ENCODE measurements around the gene RHBG. TPM values are rescaled to one million over a fixed set of nuclear protein-coding genes. Genes with fewer than 3 reads are reported as not detected.
"Not testable (repeated sequence)": the region's sequence is repeated elsewhere in the genome, so short reads cannot be mapped to it uniquely, and the experiment has no call there.

RHBG gene
- total RNA-seq, 1 donor from 2014 or later: not detected

GRCh38 chr1:156346636-156347035 lies 22.4 kb upstream of the RHBG start:
- Mint-ChIP-seq H3K27me3 (ENCODE audit: low read depth) (peaks cover 26% of the 10 kb centered on the region), H3K4me1 (ENCODE audit: low read depth) (peaks cover 4% of the 10 kb centered on the region), H3K27ac (no peak overlapping the region), H3K9me3 (no peaks in the 10 kb centered on the region), H3K4me3 (ENCODE audit: low read depth) (no peak overlapping the region), H3K36me3 (ENCODE audit: low read depth) (no peaks in the 10 kb centered on the region)
- intact Hi-C loops (cut with micrococcal nuclease): no loop called here
- DNase-seq (ENCODE audit: low spot score): no peak

DNA sequence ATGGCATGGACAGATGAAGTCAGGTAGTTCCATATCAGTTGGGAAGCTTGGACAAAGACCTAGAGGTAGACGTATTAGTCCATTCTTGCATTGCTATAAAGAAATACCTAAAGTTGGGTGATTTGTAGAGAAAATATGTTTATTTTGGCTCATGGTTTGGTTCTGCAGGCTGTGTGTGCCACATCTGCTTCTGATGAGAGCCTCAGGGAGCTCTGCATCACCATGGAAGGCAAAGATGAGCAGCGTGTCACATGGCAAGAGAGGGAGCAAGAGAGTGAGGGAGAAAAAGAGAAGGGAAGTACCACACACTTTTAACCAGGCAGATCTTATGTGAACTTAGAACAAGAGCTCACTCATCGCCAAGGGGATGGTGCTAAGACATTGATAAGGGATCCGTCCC lies 21.7 kb upstream of the RHBG start:
- intact Hi-C loops (cut with micrococcal nuclease): no loop called here
- H3K9me3 Mint-ChIP-seq: no peaks in the 10 kb centered on the region
- H3K4me3 Mint-ChIP-seq (ENCODE audit: low read depth): no peak overlapping the region
- H3K36me3 Mint-ChIP-seq (ENCODE audit: low read depth): no peaks in the 10 kb centered on the region
- peaks cover 26% of the 10 kb centered on the region for H3K27me3 Mint-ChIP-seq (ENCODE audit: low read depth)
- peaks cover 4% of the 10 kb centered on the region for H3K4me1 Mint-ChIP-seq (ENCODE audit: low read depth)
- no peak for DNase-seq (ENCODE audit: low spot score)
- H3K27ac Mint-ChIP-seq: no peak overlapping the region

- H3K27ac Mint-ChIP-seq; DNase-seq (ENCODE audit: low spot score); intact Hi-C loops (cut with micrococcal nuclease); H3K4me3 Mint-ChIP-seq (ENCODE audit: low read depth); H3K9me3 Mint-ChIP-seq; H3K4me1 Mint-ChIP-seq (ENCODE audit: low read depth); H3K36me3 Mint-ChIP-seq (ENCODE audit: low read depth): not testable (repeated sequence)
- H3K27me3 Mint-ChIP-seq (ENCODE audit: low read depth): peaks cover 28% of the 10 kb centered on the region
These were observed 16.5 kb upstream of the RHBG start for GRCh38 chr1:156352481-156352880.

- Mint-ChIP-seq H3K27ac (no peak overlapping the region), H3K27me3 (ENCODE audit: low read depth) (peaks cover 46% of the 10 kb centered on the region), H3K4me1 (ENCODE audit: low read depth) (peaks cover 4% of the 10 kb centered on the region), H3K4me3 (ENCODE audit: low read depth) (no peak overlapping the region), H3K36me3 (ENCODE audit: low read depth) (no peaks in the 10 kb centered on the region), H3K9me3 (no peaks in the 10 kb centered on the region)
- no peak for DNase-seq (ENCODE audit: low spot score)
- intact Hi-C loops (cut with micrococcal nuclease): no loop called here
These were observed 12.6 kb upstream of the RHBG start for GRCh38 chr1:156356262-156356874.

GRCh38 chr1:156356875-156357534 lies 12.0 kb upstream of the RHBG start:
- H3K36me3 Mint-ChIP-seq (ENCODE audit: low read depth): no peaks in the 10 kb centered on the region
- no peaks in the 10 kb centered on the region for H3K9me3 Mint-ChIP-seq
- H3K27me3 Mint-ChIP-seq (ENCODE audit: low read depth): peaks cover 44% of the 10 kb centered on the region
- H3K4me3 Mint-ChIP-seq (ENCODE audit: low read depth): no peak overlapping the region
- H3K4me1 Mint-ChIP-seq (ENCODE audit: low read depth): peaks cover 4% of the 10 kb centered on the region
- H3K27ac Mint-ChIP-seq: no peak overlapping the region
- peak; percentile 61 for DNase-seq (ENCODE audit: low spot score)
- intact Hi-C loops (cut with micrococcal nuclease): no loop called here

DNA sequence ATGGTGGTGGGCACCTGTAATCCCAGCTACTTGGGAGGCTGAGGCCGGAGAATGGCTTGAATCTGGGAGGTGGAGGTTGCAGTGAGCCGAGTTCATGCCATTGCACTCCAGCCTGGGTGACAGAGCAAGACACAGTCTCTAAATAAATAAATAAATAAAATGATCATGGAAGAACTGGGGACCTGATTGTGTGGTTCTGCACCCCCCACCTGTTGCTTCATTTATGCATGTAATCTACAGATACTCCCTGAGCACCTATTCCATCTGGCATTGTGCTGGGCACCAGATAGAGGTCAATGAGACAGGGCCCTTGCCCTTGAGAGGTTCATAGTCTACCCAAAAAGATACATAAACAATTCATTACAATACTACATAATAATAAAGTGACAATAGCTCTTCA lies 11.0 kb upstream of the RHBG start:
- Mint-ChIP-seq H3K27ac (no peak overlapping the region), H3K36me3 (ENCODE audit: low read depth) (no peaks in the 10 kb centered on the region), H3K9me3 (no peaks in the 10 kb centered on the region), H3K4me1 (ENCODE audit: low read depth) (peaks cover 4% of the 10 kb centered on the region), H3K27me3 (ENCODE audit: low read depth) (peaks cover 44% of the 10 kb centered on the region), H3K4me3 (ENCODE audit: low read depth) (no peak overlapping the region)
- DNase-seq (ENCODE audit: low spot score): no peak
- intact Hi-C loops (cut with micrococcal nuclease): no loop called here

DNA sequence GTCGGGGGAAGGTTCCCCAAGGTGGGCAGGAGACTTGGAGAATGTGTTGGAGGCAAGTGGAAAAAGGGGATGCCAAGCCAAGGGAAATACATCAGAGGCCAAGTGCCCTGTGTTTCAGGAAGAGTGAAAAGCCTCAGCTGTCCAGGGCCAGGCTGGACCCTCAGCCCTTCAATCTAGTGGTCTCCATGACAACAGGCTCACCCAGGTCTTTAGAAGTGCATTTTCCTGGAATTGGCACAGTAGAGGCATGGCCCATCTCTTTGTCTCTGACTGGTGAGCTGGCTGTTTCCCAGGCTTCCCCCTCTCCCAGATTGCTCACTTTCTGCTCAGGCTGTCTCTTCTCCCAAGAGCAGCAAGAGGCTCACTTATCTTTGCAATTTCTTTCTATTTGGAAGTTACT lies 10.4 kb upstream of the RHBG start:
- no peak for DNase-seq (ENCODE audit: low spot score)
- H3K4me3 Mint-ChIP-seq (ENCODE audit: low read depth): no peak overlapping the region
- peaks cover 46% of the 10 kb centered on the region for H3K27me3 Mint-ChIP-seq (ENCODE audit: low read depth)
- H3K9me3 Mint-ChIP-seq: no peaks in the 10 kb centered on the region
- no peaks in the 10 kb centered on the region for H3K36me3 Mint-ChIP-seq (ENCODE audit: low read depth)
- H3K4me1 Mint-ChIP-seq (ENCODE audit: low read depth): peaks cover 4% of the 10 kb centered on the region
- intact Hi-C loops (cut with micrococcal nuclease): no loop called here
- no peak overlapping the region for H3K27ac Mint-ChIP-seq

DNA sequence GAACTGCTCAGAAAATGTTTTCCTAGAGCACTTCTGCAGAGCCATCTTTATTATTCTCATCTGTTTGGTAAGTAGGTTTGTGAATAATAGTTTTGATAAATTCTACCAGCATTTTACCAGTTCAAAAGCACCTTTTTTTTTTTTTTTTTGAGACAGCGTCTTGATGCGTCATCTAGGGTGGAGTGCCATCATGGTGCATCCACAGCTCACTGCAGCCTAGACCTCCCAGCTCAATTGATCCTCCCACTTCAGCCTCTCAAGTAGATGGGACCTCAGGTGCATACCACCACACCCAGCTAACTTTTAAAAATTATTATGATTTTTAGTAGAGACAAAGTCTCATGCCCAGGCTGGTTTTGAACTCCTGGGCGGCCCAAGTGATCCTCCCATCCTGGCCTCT lies 9.8 kb upstream of the RHBG start:
- intact Hi-C loops (cut with micrococcal nuclease): no loop called here
- Mint-ChIP-seq H3K9me3 (no peaks in the 10 kb centered on the region), H3K27ac (no peak overlapping the region), H3K27me3 (ENCODE audit: low read depth) (peaks cover 43% of the 10 kb centered on the region), H3K4me3 (ENCODE audit: low read depth) (no peak overlapping the region), H3K4me1 (ENCODE audit: low read depth) (peaks cover 4% of the 10 kb centered on the region), H3K36me3 (ENCODE audit: low read depth) (no peaks in the 10 kb centered on the region)
- DNase-seq (ENCODE audit: low spot score): no peak

DNA sequence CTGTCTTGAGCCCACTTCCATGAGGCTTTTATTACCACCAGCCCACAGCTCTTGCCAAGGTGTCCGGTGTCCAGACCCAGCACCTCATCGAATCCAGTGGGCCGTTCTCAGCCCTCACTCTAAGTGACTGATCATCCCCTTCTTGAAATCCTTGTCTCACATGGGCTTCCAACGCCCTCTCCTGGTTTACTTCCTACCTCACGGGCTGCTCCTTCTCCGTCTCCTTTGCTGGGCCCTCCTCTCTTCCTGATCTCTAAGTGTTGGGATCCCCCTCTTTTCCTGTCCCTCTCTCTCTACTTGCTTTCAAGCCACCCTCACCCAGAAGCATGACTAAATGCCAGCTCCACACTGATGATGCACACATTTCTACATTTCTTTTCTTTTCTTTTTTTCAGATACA lies 9.0 kb upstream of the RHBG start:
- Mint-ChIP-seq H3K4me3 (ENCODE audit: low read depth) (no peak overlapping the region), H3K4me1 (ENCODE audit: low read depth) (peaks cover 4% of the 10 kb centered on the region), H3K36me3 (ENCODE audit: low read depth) (no peaks in the 10 kb centered on the region), H3K9me3 (no peaks in the 10 kb centered on the region), H3K27me3 (ENCODE audit: low read depth) (peaks cover 45% of the 10 kb centered on the region), H3K27ac (no peak overlapping the region)
- intact Hi-C loops (cut with micrococcal nuclease): no loop called here
- DNase-seq (ENCODE audit: low spot score): no peak

- no peak overlapping the region for H3K4me3 Mint-ChIP-seq (ENCODE audit: low read depth)
- H3K27me3 Mint-ChIP-seq (ENCODE audit: low read depth): peaks cover 48% of the 10 kb centered on the region
- H3K36me3 Mint-ChIP-seq (ENCODE audit: low read depth): no peaks in the 10 kb centered on the region
- no peak for DNase-seq (ENCODE audit: low spot score)
- H3K4me1 Mint-ChIP-seq (ENCODE audit: low read depth): peaks cover 4% of the 10 kb centered on the region
- H3K9me3 Mint-ChIP-seq: no peaks in the 10 kb centered on the region
- H3K27ac Mint-ChIP-seq: no peak overlapping the region
- intact Hi-C loops (cut with micrococcal nuclease): no loop called here
These were observed 8.5 kb upstream of the RHBG start for GRCh38 chr1:156360534-156360933.

- Mint-ChIP-seq H3K4me1 (ENCODE audit: low read depth) (no peaks in the 10 kb centered on the region), H3K9me3 (no peaks in the 10 kb centered on the region), H3K27ac (no peak overlapping the region), H3K27me3 (ENCODE audit: low read depth) (peaks cover 44% of the 10 kb centered on the region), H3K4me3 (ENCODE audit: low read depth) (no peak overlapping the region), H3K36me3 (ENCODE audit: low read depth) (no peaks in the 10 kb centered on the region)
- no peak for DNase-seq (ENCODE audit: low spot score)
- intact Hi-C loops (cut with micrococcal nuclease): no loop called here
These were observed 3.3 kb upstream of the RHBG start for GRCh38 chr1:156365754-156366153.

DNA sequence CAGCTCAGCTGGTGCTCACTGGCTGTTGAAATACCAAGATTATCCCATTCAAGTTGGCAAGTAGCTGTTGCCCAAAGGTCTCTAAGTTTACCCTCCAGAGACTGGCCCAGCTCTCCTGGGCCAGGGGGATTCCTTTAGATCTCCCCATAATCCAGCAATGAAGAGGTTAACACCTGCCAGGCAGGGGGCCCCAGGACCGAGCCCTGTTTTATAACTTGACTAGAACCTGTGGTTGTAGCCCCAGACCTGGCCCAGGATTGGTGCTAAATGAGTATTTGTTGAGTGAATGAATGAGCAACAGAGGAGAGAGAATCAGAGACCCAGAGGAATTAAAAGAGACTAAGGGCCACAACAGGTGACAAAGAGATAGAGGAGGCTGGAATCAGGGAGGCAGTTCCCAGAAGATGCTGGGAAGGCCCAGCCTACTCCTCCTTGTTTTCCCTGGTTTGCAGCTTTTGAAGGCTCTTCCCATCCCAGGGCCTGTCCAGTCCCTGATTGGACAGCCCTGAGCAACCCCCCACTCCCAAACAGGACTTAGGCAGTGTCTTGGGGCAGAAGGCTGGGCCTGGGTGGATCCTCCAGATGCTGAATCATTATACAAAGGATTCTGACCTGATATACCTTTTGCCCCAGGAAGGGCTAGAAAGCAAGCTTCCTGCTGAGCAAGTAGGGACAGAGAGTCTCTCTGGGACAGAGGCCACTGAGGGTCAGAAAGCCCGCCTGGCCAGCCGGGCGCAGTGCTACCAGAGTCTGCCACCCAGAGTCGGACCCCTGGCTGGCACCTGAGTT lies 2.4 kb upstream of the RHBG start:
- H3K9me3 Mint-ChIP-seq: no peaks in the 10 kb centered on the region
- intact Hi-C loops (cut with micrococcal nuclease): no loop called here
- DNase-seq (ENCODE audit: low spot score): no peak
- no peaks in the 10 kb centered on the region for H3K36me3 Mint-ChIP-seq (ENCODE audit: low read depth)
- no peak overlapping the region for H3K4me3 Mint-ChIP-seq (ENCODE audit: low read depth)
- no peaks in the 10 kb centered on the region for H3K4me1 Mint-ChIP-seq (ENCODE audit: low read depth)
- H3K27ac Mint-ChIP-seq: no peak overlapping the region
- peaks cover 50% of the 10 kb centered on the region for H3K27me3 Mint-ChIP-seq (ENCODE audit: low read depth)

All from activated T-helper 2 cell treated with anti-CD3 and anti-CD28 coated beads, Interferon-gamma antibody, Interleukin-2, Interleukin-4, amounts not matched to agents 10 μg/mL and 5 μg/mL and 100 μg/mL, durations not matched to agents 14 hours and 24 hours and 36 hours (primary cell).